Measurements from ENCODE around the gene SKAP1. TPM values are rescaled to one million over a fixed set of nuclear protein-coding genes. Genes with fewer than 3 reads are reported as not detected.

SKAP1 gene
- total RNA-seq, 2 experiments from 2014 or later, result 1.2 TPM; not detected in 1

- H2AFZ ChIP-seq (ENCODE audit: low read length), result no peak overlapping the region
- no peak for DNase-seq (ENCODE audit: low spot score)
- intact Hi-C loops (cut with micrococcal nuclease; ENCODE audit: unreplicated experiment), result no loop called here
- H3K36me3 ChIP-seq (ENCODE audit: insufficient read depth, low read length), result no peaks in the 10 kb centered on the region
- H3K9me2 ChIP-seq (ENCODE audit: insufficient read depth, low read length), result no peaks in the 10 kb centered on the region
- H3K4me1 ChIP-seq (ENCODE audit: insufficient read depth, low read length, poor library complexity, severe bottlenecking), result no peaks in the 10 kb centered on the region
- CTCF ChIA-PET (ENCODE audit: unreplicated experiment), result no interaction called here
- no peaks in the 10 kb centered on the region for H4K20me1 ChIP-seq (ENCODE audit: insufficient read depth, low read length)
- no peak overlapping the region for H3K27ac ChIP-seq (ENCODE audit: low read depth, low read length, poor library complexity, severe bottlenecking)
- POLR2A ChIA-PET, result no interaction called here
- no peaks in the 10 kb centered on the region for H3K9me3 ChIP-seq (ENCODE audit: low read length)
- no TSS peak for BruUV-seq (replicated peaks)
- no peak overlapping the region for H3K4me2 ChIP-seq (ENCODE audit: low read length)
- H3K79me2 ChIP-seq (ENCODE audit: insufficient read depth, low read depth, low read length), result no peaks in the 10 kb centered on the region
- H3K4me3 ChIP-seq (ENCODE audit: low read depth, low read length, poor library complexity, severe bottlenecking), result no peak overlapping the region
- TF ChIP-seq, protein P1, sequence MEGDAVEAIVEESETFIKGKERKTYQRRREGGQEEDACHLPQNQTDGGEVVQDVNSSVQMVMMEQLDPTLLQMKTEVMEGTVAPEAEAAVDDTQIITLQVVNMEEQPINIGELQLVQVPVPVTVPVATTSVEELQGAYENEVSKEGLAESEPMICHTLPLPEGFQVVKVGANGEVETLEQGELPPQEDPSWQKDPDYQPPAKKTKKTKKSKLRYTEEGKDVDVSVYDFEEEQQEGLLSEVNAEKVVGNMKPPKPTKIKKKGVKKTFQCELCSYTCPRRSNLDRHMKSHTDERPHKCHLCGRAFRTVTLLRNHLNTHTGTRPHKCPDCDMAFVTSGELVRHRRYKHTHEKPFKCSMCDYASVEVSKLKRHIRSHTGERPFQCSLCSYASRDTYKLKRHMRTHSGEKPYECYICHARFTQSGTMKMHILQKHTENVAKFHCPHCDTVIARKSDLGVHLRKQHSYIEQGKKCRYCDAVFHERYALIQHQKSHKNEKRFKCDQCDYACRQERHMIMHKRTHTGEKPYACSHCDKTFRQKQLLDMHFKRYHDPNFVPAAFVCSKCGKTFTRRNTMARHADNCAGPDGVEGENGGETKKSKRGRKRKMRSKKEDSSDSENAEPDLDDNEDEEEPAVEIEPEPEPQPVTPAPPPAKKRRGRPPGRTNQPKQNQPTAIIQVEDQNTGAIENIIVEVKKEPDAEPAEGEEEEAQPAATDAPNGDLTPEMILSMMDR (conservative IDR thresholded peaks at IDR 0.05; ENCODE audit: low read length), result no peak
- TF ChIP-seq EZH2phosphoT487 (IDR thresholded peaks at IDR 0.05; ENCODE audit: borderline replicate concordance, low read depth, low read length), result no peak
Measured at GRCh38 chr17:48202959-48203358, 227.1 kb downstream of the SKAP1 start.

DNA sequence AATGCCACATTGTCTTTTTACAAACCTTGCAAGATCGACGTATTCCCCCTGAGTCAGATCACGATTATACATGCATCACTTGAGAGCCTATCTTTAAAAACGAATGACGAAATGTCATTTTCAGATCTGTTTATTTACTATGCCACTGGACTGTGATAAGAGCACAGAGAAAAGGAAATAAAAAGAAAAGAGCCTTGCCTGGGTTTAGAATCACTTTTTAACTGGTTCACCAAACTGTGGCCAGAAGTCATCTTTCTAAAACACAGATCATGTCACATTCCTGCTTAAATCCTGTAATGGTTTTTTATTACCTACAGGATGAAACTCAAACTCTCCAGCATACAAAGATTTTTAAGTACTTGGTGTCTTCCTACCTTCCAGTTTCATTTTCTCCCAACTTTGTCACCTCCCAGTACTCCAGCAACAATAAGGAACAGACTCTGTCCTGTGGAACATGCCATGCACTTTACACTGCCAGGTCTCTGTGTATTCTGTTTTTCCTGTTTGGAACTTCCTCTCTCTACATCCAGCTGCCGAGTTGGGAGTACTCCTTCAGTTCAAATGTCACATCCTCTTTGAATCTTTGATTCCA is 231.0 kb downstream of the SKAP1 start:
- CTCF ChIA-PET (ENCODE audit: unreplicated experiment), result no interaction called here
- DNase-seq (ENCODE audit: low spot score), result no peak
- H2AFZ ChIP-seq (ENCODE audit: low read length), result no peak overlapping the region
- H3K4me1 ChIP-seq (ENCODE audit: insufficient read depth, low read length, poor library complexity, severe bottlenecking), result no peaks in the 10 kb centered on the region
- no peaks in the 10 kb centered on the region for H4K20me1 ChIP-seq (ENCODE audit: insufficient read depth, low read length)
- no TSS peak for BruUV-seq (replicated peaks)
- H3K4me3 ChIP-seq (ENCODE audit: low read depth, low read length, poor library complexity, severe bottlenecking), result no peak overlapping the region
- H3K4me2 ChIP-seq (ENCODE audit: low read length), result no peak overlapping the region
- H3K79me2 ChIP-seq (ENCODE audit: insufficient read depth, low read depth, low read length), result no peaks in the 10 kb centered on the region
- H3K9me3 ChIP-seq (ENCODE audit: low read length), result no peaks in the 10 kb centered on the region
- TF ChIP-seq, protein P1 (conservative IDR thresholded peaks at IDR 0.05; ENCODE audit: low read length), result no peak
- TF ChIP-seq EZH2phosphoT487 (IDR thresholded peaks at IDR 0.05; ENCODE audit: borderline replicate concordance, low read depth, low read length), result no peak
- POLR2A ChIA-PET, result no interaction called here
- intact Hi-C loops (cut with micrococcal nuclease; ENCODE audit: unreplicated experiment), result no loop called here
- no peaks in the 10 kb centered on the region for H3K36me3 ChIP-seq (ENCODE audit: insufficient read depth, low read length)
- no peak overlapping the region for H3K27ac ChIP-seq (ENCODE audit: low read depth, low read length, poor library complexity, severe bottlenecking)
- no peaks in the 10 kb centered on the region for H3K9me2 ChIP-seq (ENCODE audit: insufficient read depth, low read length)

GRCh38 chr17:48195910-48196309 is 234.1 kb downstream of the SKAP1 start:
- no peak for DNase-seq (ENCODE audit: low spot score)
- Histone ChIP-seq H4K20me1 (ENCODE audit: insufficient read depth, low read length) (no peaks in the 10 kb centered on the region), H3K4me3 (ENCODE audit: low read depth, low read length, poor library complexity, severe bottlenecking) (no peak overlapping the region), H3K4me1 (ENCODE audit: insufficient read depth, low read length, poor library complexity, severe bottlenecking) (no peaks in the 10 kb centered on the region), H3K27ac (ENCODE audit: low read depth, low read length, poor library complexity, severe bottlenecking) (no peak overlapping the region), H2AFZ (ENCODE audit: low read length) (no peak overlapping the region), H3K79me2 (ENCODE audit: insufficient read depth, low read depth, low read length) (no peaks in the 10 kb centered on the region), H3K9me3 (ENCODE audit: low read length) (no peaks in the 10 kb centered on the region), H3K9me2 (ENCODE audit: insufficient read depth, low read length) (no peaks in the 10 kb centered on the region), H3K36me3 (ENCODE audit: insufficient read depth, low read length) (no peaks in the 10 kb centered on the region), H3K4me2 (ENCODE audit: low read length) (no peak overlapping the region)
- intact Hi-C loops (cut with micrococcal nuclease; ENCODE audit: unreplicated experiment), result no loop called here
- TF ChIP-seq, protein P1 (conservative IDR thresholded peaks at IDR 0.05; ENCODE audit: low read length), result no peak
- no peak for TF ChIP-seq EZH2phosphoT487 (IDR thresholded peaks at IDR 0.05; ENCODE audit: borderline replicate concordance, low read depth, low read length)
- BruUV-seq (replicated peaks), result no TSS peak
- ChIA-PET CTCF (ENCODE audit: unreplicated experiment) (no interaction called here), POLR2A (no interaction called here)

All from OCI-LY7 (cell line).